LNCaP clone FGC (cell line): ENCODE data around the gene OR2S2.

ENCODE experiments used
- DNase-seq: peaks from one replicate; pipeline ENCODE4 v3.0.0-alpha.2; 2011; ENCODE audit warnings: low read depth
- H3K4me3 ChIP-seq: 2 replicates; pipeline ENCODE4 v1.5.1; 2011; ENCODE audit warnings: mild to moderate bottlenecking, low read depth, low read length, control low read depth
- TF ChIP-seq, protein P1 (sequence below): IDR thresholded peaks from 2 replicates; pipeline ENCODE4 v1.5.1; 2012; ENCODE audit warnings: mild to moderate bottlenecking; ENCODE audit not compliant: control insufficient read depth, insufficient read depth; ENCODE audit errors: extremely low read depth

The OR2S2 gene

DNA sequence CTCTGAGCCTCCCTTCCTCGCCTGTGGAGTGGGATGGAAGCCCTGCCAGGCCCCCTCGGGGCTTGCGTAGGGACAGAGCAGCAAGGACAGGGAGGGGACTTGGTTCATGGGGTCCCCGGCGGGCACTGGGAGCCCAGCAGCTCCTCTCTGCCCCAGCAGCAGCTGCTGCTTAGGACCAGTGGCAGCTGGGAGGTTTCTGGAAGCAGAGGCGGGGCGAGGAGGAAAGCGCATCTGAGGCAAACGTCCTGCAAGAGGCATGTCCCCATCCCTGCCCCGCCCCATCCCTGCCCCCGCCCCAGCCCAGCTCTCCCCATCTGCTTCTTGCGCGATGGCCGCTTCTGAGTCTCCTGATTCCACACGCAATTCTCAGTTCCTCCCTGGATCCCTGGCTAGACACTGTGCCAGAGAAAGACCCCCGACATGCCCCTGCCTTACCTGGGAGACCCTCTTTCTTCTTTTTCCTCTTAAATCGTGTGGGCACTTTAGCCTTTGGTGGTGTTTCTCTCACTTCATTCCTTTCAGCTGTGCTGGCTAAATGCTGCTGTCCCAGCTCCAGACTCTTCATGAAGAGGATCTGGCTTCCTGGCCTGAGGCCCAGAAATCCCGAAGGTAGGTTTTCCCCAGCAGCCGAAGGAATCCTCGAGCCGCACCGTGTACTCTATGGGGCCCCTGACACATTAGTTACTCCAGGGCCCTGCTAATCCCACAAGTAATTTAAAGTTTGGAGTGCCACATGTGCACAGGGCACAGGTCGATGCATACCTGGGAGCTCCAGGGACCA is 4.4 kb upstream of the OR2S2 start:
- no peak for DNase-seq
- TF ChIP-seq, protein P1, sequence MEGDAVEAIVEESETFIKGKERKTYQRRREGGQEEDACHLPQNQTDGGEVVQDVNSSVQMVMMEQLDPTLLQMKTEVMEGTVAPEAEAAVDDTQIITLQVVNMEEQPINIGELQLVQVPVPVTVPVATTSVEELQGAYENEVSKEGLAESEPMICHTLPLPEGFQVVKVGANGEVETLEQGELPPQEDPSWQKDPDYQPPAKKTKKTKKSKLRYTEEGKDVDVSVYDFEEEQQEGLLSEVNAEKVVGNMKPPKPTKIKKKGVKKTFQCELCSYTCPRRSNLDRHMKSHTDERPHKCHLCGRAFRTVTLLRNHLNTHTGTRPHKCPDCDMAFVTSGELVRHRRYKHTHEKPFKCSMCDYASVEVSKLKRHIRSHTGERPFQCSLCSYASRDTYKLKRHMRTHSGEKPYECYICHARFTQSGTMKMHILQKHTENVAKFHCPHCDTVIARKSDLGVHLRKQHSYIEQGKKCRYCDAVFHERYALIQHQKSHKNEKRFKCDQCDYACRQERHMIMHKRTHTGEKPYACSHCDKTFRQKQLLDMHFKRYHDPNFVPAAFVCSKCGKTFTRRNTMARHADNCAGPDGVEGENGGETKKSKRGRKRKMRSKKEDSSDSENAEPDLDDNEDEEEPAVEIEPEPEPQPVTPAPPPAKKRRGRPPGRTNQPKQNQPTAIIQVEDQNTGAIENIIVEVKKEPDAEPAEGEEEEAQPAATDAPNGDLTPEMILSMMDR, result no peak
- H3K4me3 ChIP-seq, result no peak overlapping the region

DNA sequence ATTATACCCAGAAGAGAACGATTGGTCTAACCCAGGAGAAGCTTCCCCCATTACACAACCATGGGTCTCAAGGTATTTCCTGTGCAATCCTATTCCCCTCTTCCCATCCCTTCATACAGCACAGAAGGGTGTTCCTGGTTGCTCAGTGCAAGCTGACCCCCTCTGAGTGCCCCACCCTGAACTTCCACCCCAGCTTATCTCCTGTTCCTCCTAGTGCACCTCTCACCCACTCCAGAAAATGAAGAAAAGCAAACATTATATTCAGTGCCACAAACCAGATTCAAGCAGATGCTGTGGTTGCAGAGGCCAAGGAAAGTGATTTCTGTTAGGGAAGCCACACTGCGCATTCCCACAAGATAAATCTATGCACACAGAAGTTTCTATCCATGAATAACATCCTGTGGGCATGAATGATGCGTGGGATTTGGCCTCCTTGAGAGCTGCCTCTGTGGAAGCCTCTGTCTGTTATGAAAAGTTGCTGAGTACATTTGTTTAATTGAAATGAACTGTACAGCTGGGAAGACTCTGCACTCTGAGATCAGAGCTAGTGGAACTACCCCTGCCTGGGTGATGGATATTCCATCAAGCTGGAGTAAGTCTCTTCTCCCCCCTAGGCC is 2.2 kb upstream of the OR2S2 start:
- TF ChIP-seq, protein P1, result no peak
- H3K4me3 ChIP-seq, result no peak overlapping the region
- no peak for DNase-seq

DNA sequence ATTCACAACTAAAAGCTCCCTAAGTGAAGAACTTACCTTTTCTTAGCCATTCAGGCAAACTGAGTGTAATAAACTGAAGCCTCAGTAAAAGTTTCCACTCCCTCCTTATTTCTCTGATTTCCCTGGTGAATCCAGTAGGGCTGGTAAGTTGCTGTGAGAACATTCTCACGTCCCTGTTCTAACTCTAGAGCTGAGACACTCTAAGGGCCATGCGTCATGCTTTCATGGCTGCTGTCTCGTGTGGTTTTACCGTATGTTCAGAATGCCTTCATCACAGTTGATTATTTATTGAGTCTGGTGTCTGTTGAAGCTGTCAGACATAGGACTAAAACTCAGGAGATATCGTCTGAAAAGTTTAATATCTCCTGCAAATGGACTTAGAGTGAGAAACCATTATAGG is 1.3 kb downstream of the OR2S2 start:
- TF ChIP-seq, protein P1, result no peak
- no peak for DNase-seq
- H3K4me3 ChIP-seq, result no peak overlapping the region

DNA sequence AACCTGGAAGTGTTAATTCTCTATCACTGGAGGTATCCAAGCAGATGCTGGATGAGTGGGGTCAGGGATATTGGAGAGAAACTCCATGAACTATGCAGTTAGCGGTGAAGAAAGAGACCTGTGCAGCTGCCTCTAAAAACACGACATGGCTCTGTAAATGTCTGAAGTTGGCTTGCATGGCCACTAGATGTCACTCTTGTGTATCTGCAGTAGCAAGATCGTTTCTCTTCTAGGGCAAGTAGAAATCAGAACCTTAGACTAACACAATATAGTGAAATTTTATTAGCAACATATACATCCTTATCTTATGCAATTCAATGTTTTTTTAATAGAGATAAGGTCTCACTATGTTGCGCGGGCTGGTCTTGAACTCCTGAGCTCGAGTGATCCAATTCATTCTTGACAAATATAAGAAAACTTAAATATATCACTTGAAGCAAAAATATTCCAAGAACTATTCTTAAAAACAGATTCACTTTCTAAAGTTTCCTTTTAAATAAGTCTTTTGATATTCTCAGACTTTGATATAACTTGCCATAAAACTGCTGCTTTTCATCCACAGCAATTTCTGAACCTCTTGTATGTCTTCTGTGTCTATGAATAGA is 2.9 kb downstream of the OR2S2 start:
- peak; percentile 65 for DNase-seq
- H3K4me3 ChIP-seq, result no peak overlapping the region
- TF ChIP-seq, protein P1, result peak; percentile 83

DNA sequence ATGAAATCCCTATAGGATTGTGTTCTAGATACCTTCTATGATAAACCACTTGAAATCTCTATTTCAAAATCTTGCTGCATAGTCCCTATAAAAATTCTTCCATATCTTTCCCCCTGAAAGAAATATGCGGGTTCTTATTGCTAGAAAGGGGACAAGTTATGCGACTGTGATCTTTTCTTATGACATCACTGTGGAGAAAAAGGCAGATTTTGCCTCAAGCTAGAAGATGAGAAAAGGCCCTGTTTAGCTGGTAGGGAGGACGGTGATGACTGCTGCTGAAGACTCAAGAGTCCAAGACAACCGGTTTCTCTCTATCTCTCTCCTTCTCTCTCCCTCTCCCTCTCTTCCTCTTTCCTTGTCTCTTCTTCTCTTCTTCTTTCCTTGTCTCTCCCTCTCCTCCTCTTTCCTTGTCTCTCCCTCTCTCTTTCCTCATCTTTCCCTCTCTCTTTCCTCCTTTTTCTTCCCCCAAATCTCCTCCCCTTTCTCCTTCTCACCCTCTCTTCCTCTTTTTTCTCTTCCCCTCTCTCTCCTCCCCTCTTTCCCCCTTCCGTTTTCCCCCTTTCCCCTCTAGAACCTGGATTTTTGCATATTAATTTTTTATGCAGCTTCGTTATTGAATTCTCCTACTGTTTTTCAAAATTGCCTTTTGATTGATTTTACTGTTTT is 5.3 kb downstream of the OR2S2 start:
- no peak overlapping the region for H3K4me3 ChIP-seq
- TF ChIP-seq, protein P1, result no peak
- DNase-seq, result no peak

DNA sequence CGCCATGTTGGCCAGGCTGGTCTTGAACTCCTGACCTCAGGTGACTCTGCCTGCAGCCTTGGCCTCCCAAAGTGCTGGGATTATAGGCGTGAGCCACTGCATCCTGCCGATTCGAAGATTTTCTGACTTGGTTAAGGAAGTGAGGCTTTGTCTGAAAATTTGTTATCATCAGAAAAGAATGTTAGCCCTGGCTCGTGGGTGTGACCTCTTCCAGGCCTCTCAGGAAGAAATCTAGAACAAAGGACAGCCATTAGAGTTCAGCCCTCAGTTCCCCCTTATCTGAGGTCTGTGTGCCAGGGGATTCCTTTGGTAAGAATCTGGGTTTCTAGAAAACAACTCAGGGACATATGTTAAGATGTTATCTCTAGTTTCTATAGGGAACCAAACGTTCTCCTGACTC is 6.2 kb downstream of the OR2S2 start:
- no peak for DNase-seq
- TF ChIP-seq, protein P1, result no peak
- H3K4me3 ChIP-seq, result no peak overlapping the region
